OCI-LY3 (cell line): Measurements from ENCODE around the gene KLHL3.
A peak's percentile ranks its signal among the peaks of the same experiment; 100 is the strongest.
"Not testable (repeated sequence)": the region's sequence is repeated elsewhere in the genome, so short reads cannot be mapped to it uniquely, and the experiment has no call there.

Experiments
- H2AFZ ChIP-seq: fragments of 200-600, 300-600 bp; shearing (Covaris generic); 2 replicates; pipeline ENCODE4 v1.6.0; 2014; ENCODE audit warnings: antibody characterized with exemption, low read depth, low read length
- H3K27ac ChIP-seq: fragments of 200-600, 300-600 bp; sonication (generic); 2 replicates; pipeline ENCODE4 v1.5.1; 2014; ENCODE audit warnings: mild to moderate bottlenecking, low read length, moderate library complexity, mixed read lengths
- H3K27me3 ChIP-seq: fragments of 200-600, 300-600 bp; sonication (generic); 2 replicates; pipeline ENCODE4 v1.6.1; 2014; ENCODE audit warnings: low read depth, low read length, mixed read lengths
- H3K36me3 ChIP-seq: fragments of 200-600, 300-600 bp; sonication (generic); replicated peaks from 2 replicates; pipeline ENCODE3; 2014; ENCODE audit warnings: low read depth, low read length, mixed read lengths
- H3K4me1 ChIP-seq: fragments of 300-600, 200-600 bp; sonication (generic); 2 replicates; pipeline ENCODE4 v1.6.1; 2014; ENCODE audit warnings: low read length, mixed read lengths
- H3K4me2 ChIP-seq: fragments of 200-600, 300-600 bp; sonication (generic); 2 replicates; pipeline ENCODE4 v1.6.1; 2014; ENCODE audit warnings: low read length, mixed read lengths
- H3K4me3 ChIP-seq: fragments of 300-600, 200-600 bp; sonication (generic); 2 replicates; pipeline ENCODE4 v1.5.1; 2014; ENCODE audit warnings: antibody characterized with exemption, mild to moderate bottlenecking, low read length, moderate library complexity
- H3K79me2 ChIP-seq: fragments of 300-600, 200-600 bp; shearing (Covaris generic); 2 replicates; pipeline ENCODE4 v1.6.1; 2014; ENCODE audit warnings: mild to moderate bottlenecking, low read length, mixed read lengths
- H3K9ac ChIP-seq: fragments of 300-600, 200-600 bp; shearing (Covaris generic); 2 replicates; pipeline ENCODE4 v1.6.0; 2014; ENCODE audit warnings: mild to moderate bottlenecking, low read length, moderate library complexity
- H3K9me3 ChIP-seq: fragments of 200-600, 300-600 bp; shearing (Covaris generic); 2 replicates; pipeline ENCODE4 v1.6.1; 2014; ENCODE audit warnings: low read length, mixed read lengths; ENCODE audit not compliant: insufficient read depth
- H4K20me1 ChIP-seq: fragments of 200-600, 300-600 bp; sonication (generic); 2 replicates; pipeline ENCODE4 v1.6.1; 2016; ENCODE audit warnings: low read length, mixed read lengths; ENCODE audit not compliant: insufficient read depth
- CTCF ChIP-seq: fragments of 200-600, 300-600 bp; sonication (generic); IDR thresholded peaks from 2 replicates; pipeline ENCODE4 v1.5.1; 2014; ENCODE audit warnings: antibody characterized with exemption, low read length, low read depth
- EZH2phosphoT487 ChIP-seq: fragments of 200-600 bp; shearing (Covaris generic); IDR thresholded peaks from 2 replicates; pipeline ENCODE4 v1.6.1; 2018; ENCODE audit warnings: antibody characterized with exemption, mixed run types, low read depth

The KLHL3 gene

GRCh38 chr5:137778772-137779564 lies 43.1 kb upstream of the KLHL3 start:
- TF ChIP-seq EZH2phosphoT487 = no peak
- TF ChIP-seq CTCF = peak; percentile 56
- H3K4me3 ChIP-seq = no peak overlapping the region
- H3K4me2 ChIP-seq = no peak overlapping the region
- peaks cover 13% of the 10 kb centered on the region for H3K4me1 ChIP-seq
- H3K79me2 ChIP-seq = no peaks in the 10 kb centered on the region
- no peak overlapping the region for H2AFZ ChIP-seq
- no peaks in the 10 kb centered on the region for H3K9me3 ChIP-seq
- H3K36me3 ChIP-seq = no peaks in the 10 kb centered on the region
- no peaks in the 10 kb centered on the region for H4K20me1 ChIP-seq
- no peak overlapping the region for H3K27ac ChIP-seq
- H3K9ac ChIP-seq = no peak overlapping the region
- no peaks in the 10 kb centered on the region for H3K27me3 ChIP-seq

- not testable (repeated sequence) for H3K4me3 ChIP-seq
Observed at GRCh38 chr5:137767937-137768336, 32.0 kb upstream of the KLHL3 start.

GRCh38 chr5:137761566-137761965 lies 25.7 kb upstream of the KLHL3 start:
- no peaks in the 10 kb centered on the region for H3K36me3 ChIP-seq
- H3K27me3 ChIP-seq = 0 out of 2 replicates have a peak, but pooled peaks cover 5% of the 10 kb centered on the region
- no peaks in the 10 kb centered on the region for H3K9me3 ChIP-seq
- no peak overlapping the region for H3K27ac ChIP-seq
- no peaks in the 10 kb centered on the region for H4K20me1 ChIP-seq
- no peak for TF ChIP-seq CTCF
- no peak for TF ChIP-seq EZH2phosphoT487
- peaks cover 15% of the 10 kb centered on the region for H3K4me1 ChIP-seq
- no peak overlapping the region for H3K9ac ChIP-seq
- H3K79me2 ChIP-seq = no peaks in the 10 kb centered on the region
- H2AFZ ChIP-seq = no peak overlapping the region
- no peak overlapping the region for H3K4me2 ChIP-seq
- no peak overlapping the region for H3K4me3 ChIP-seq

More at GRCh38 chr5:137767937-137768336, 32.0 kb upstream of the KLHL3 start:
- not testable (repeated sequence) for H2AFZ ChIP-seq, H4K20me1 ChIP-seq, H3K27ac ChIP-seq, H3K36me3 ChIP-seq, H3K4me1 ChIP-seq, H3K79me2 ChIP-seq, H3K4me2 ChIP-seq, H3K9me3 ChIP-seq, H3K27me3 ChIP-seq, H3K9ac ChIP-seq

- Histone ChIP-seq H3K4me3 (no peak overlapping the region), H4K20me1 (no peaks in the 10 kb centered on the region), H3K79me2 (no peaks in the 10 kb centered on the region), H2AFZ (no peak overlapping the region), H3K4me2 (no peak overlapping the region), H3K9me3 (no peaks in the 10 kb centered on the region), H3K27ac (no peak overlapping the region), H3K4me1 (peaks cover 15% of the 10 kb centered on the region), H3K36me3 (no peaks in the 10 kb centered on the region), H3K9ac (no peak overlapping the region), H3K27me3 (0 out of 2 replicates have a peak, but pooled peaks cover 5% of the 10 kb centered on the region)
- no peak for TF ChIP-seq EZH2phosphoT487
- no peak for TF ChIP-seq CTCF
Observed at GRCh38 chr5:137760719-137761516, 25.0 kb upstream of the KLHL3 start.
